ENCODE data around the gene PAX5.

DNA sequence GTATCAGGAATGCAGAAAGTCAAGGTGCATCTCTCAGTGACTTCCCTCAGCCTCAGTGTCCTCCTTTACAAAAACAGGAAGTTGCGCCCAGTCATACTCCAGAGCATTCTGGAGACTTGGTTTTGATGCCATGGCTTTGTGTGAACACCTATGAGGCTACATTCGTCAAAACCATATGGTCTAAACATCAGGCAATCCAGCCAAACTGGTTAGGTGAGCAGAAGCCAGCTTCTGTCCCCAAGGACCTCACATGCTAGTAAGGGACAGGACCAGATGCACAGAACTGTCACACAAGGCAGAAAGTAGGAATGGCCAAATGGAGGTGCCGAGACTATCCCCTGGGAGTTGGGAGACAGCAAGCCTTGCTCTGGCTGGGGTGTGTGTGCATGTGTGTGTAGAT is 244.2 kb downstream of the PAX5 start:
- TF ChIP-seq CTCF (IDR thresholded peaks at IDR 0.05) (no peak), MEF2A (IDR thresholded peaks at IDR 0.05; ENCODE audit: borderline replicate concordance, low read depth) (no peak), NRF1 (IDR thresholded peaks at IDR 0.05; ENCODE audit: low read depth, low read length) (no peak), EP300 (IDR thresholded peaks at IDR 0.05; ENCODE audit: borderline replicate concordance in 1 of 2, low read depth in 1 of 2, low read length in 1 of 2) (no peak)
